Mesendoderm (in vitro differentiated cells): Measurements from ENCODE around the gene MPDU1.
A peak's percentile ranks its signal among the peaks of the same experiment; 100 is the strongest.

ENCODE experiments used
- DNase-seq: peaks from one replicate; pipeline ENCODE4 v3.0.0; 2013
- H2AK5ac ChIP-seq: 2 replicates; pipeline ENCODE4 v1.6.1; 2013; ENCODE audit warnings: low read length, inconsistent platforms
- H2BK120ac ChIP-seq: 2 replicates; pipeline ENCODE4 v1.6.1; 2013; ENCODE audit warnings: low read depth, mild to moderate bottlenecking, low read length, moderate library complexity, mixed read lengths
- H2BK15ac ChIP-seq: replicated peaks from 2 replicates; pipeline ENCODE4 v1.6.1; 2013; ENCODE audit warnings: low read depth, mild to moderate bottlenecking, moderate library complexity
- H2BK5ac ChIP-seq: 2 replicates; pipeline ENCODE4 v1.6.1; 2013; ENCODE audit warnings: low read length, inconsistent platforms
- H3K18ac ChIP-seq: 2 replicates; pipeline ENCODE4 v1.6.1; 2013; ENCODE audit warnings: mild to moderate bottlenecking, low read length, mixed read lengths
- H3K23ac ChIP-seq: one replicate; pipeline ENCODE4 v1.6.1; 2013; ENCODE audit warnings: low read length
- H3K27ac ChIP-seq: 2 replicates; pipeline ENCODE4 v1.5.1; 2013; ENCODE audit warnings: low read depth, mild to moderate bottlenecking, inconsistent platforms, low read length, moderate library complexity
- H3K27me3 ChIP-seq: 2 replicates; pipeline ENCODE4 v1.6.1; 2013; ENCODE audit warnings: low read length, control low read depth, mild to moderate bottlenecking, inconsistent platforms; ENCODE audit not compliant: insufficient read depth, poor library complexity
- H3K36me3 ChIP-seq: 2 replicates; pipeline ENCODE4 v1.6.1; 2013; ENCODE audit warnings: low read length, inconsistent platforms; ENCODE audit not compliant: control insufficient read depth, insufficient read depth
- H3K4ac ChIP-seq: one replicate; pipeline ENCODE4 v1.6.1; 2013; ENCODE audit warnings: low read depth, mild to moderate bottlenecking, low read length, moderate library complexity
- H3K4me1 ChIP-seq: 2 replicates; pipeline ENCODE4 v1.6.1; 2013; ENCODE audit warnings: low read depth, low read length, inconsistent platforms; ENCODE audit not compliant: control insufficient read depth
- H3K4me2 ChIP-seq: 2 replicates; pipeline ENCODE4 v1.6.1; 2013; ENCODE audit warnings: low read length
- H3K4me3 ChIP-seq: 2 replicates; pipeline ENCODE4 v1.5.1; 2013; ENCODE audit warnings: mild to moderate bottlenecking, low read length
- H3K56ac ChIP-seq: one replicate; pipeline ENCODE4 v1.6.1; 2013; ENCODE audit warnings: low read length
- H3K79me1 ChIP-seq: 2 replicates; pipeline ENCODE4 v1.6.1; 2013; ENCODE audit warnings: low read length, inconsistent platforms
- H3K79me2 ChIP-seq: 2 replicates; pipeline ENCODE4 v1.6.1; 2013; ENCODE audit warnings: mild to moderate bottlenecking, low read length; ENCODE audit not compliant: control insufficient read depth, insufficient read depth
- H3K9ac ChIP-seq: 2 replicates; pipeline ENCODE4 v1.6.1; 2013; ENCODE audit warnings: low read length, inconsistent platforms
- H4K5ac ChIP-seq: one replicate; pipeline ENCODE4 v1.6.1; 2013; ENCODE audit warnings: low read length
- H4K8ac ChIP-seq: one replicate; pipeline ENCODE4 v1.6.1; 2013; ENCODE audit warnings: low read depth, mild to moderate bottlenecking, control low read depth, low read length, moderate library complexity
- WGBS: extraction: QIAGEN DNeasy Blood & Tissue Kit; methylation state at CpG from one replicate; pipeline ENCODE4 v1.1.7; 2013; ENCODE audit warnings: low lambda C conversion rate, missing lambda C conversion rate; ENCODE audit not compliant: insufficient coverage; ENCODE audit errors: extremely low coverage; 5-methylcytosine and 5-hydroxymethylcytosine counted together

MPDU1 gene

GRCh38 chr17:7548585-7549400 is 34.9 kb upstream of the MPDU1 start, which contains the start of gene TNFSF12:
Gene TNFSF12 (plus strand): TSS chr17:7549058. CDS start chr17:7549154, 96 bp downstream.
- H3K4me3 ChIP-seq = peak within 1 kb of the TSS; percentile 61
- H2BK120ac ChIP-seq = no peak within 1 kb of the TSS
- no peak within 1 kb of the TSS for H2AK5ac ChIP-seq
- H3K4me1 ChIP-seq = no peaks in the 10 kb centered on the region
- no peak within 1 kb of the TSS for H3K4ac ChIP-seq
- H3K79me2 ChIP-seq = no peaks in the 10 kb centered on the region
- peak within 1 kb of the TSS; percentile 85 for H3K9ac ChIP-seq
- H3K18ac ChIP-seq = peak within 1 kb of the TSS; percentile 12
- H3K79me1 ChIP-seq = no peaks in the 10 kb centered on the region
- WGBS = no CpG with 5 or more reads among the region's 65 CpGs
- peak within 1 kb of the TSS; percentile 95 for H3K4me2 ChIP-seq
- no peak within 1 kb of the TSS for H2BK5ac ChIP-seq
- no peaks in the 10 kb centered on the region for H3K36me3 ChIP-seq
- peak; percentile 44 for DNase-seq
- no peaks in the 10 kb centered on the region for H3K27me3 ChIP-seq
- no peak within 1 kb of the TSS for H3K27ac ChIP-seq
- H2BK15ac ChIP-seq = no peak within 1 kb of the TSS
- no peak within 1 kb of the TSS for H4K5ac ChIP-seq
- no peak within 1 kb of the TSS for H4K8ac ChIP-seq
- peak within 1 kb of the TSS; percentile 80 for H3K23ac ChIP-seq
- peak within 1 kb of the TSS; percentile 95 for H3K56ac ChIP-seq

GRCh38 chr17:7549401-7550055 is 34.1 kb upstream of the MPDU1 start:
- H3K23ac ChIP-seq = no peak overlapping the region
- H3K79me1 ChIP-seq = no peaks in the 10 kb centered on the region
- H2BK5ac ChIP-seq = no peak overlapping the region
- no peak overlapping the region for H4K5ac ChIP-seq
- H2BK15ac ChIP-seq = no peak overlapping the region
- H3K4me1 ChIP-seq = no peaks in the 10 kb centered on the region
- H2BK120ac ChIP-seq = no peak overlapping the region
- no peaks in the 10 kb centered on the region for H3K36me3 ChIP-seq
- peak overlapping the region; percentile 51 for H3K9ac ChIP-seq
- no peak overlapping the region for H3K18ac ChIP-seq
- H3K4me2 ChIP-seq = no peak overlapping the region
- no peak overlapping the region for H3K4me3 ChIP-seq
- no CpG with 5 or more reads among the region's 20 CpGs for WGBS
- no peaks in the 10 kb centered on the region for H3K27me3 ChIP-seq
- no peak overlapping the region for H3K4ac ChIP-seq
- no peak overlapping the region for H2AK5ac ChIP-seq
- H3K79me2 ChIP-seq = no peaks in the 10 kb centered on the region
- H3K56ac ChIP-seq = peak overlapping the region; percentile 95
- no peak overlapping the region for H3K27ac ChIP-seq
- DNase-seq = no peak
- H4K8ac ChIP-seq = no peak overlapping the region

- Histone ChIP-seq H2BK120ac (no peak overlapping the region), H3K27ac (no peak overlapping the region), H3K4me3 (no peak overlapping the region), H2BK5ac (no peak overlapping the region), H3K27me3 (no peaks in the 10 kb centered on the region), H3K79me2 (no peaks in the 10 kb centered on the region), H3K4ac (no peak overlapping the region), H3K56ac (no peak overlapping the region), H3K36me3 (no peaks in the 10 kb centered on the region), H3K23ac (no peak overlapping the region), H3K9ac (no peak overlapping the region), H2AK5ac (no peak overlapping the region), H2BK15ac (no peak overlapping the region), H3K4me2 (no peak overlapping the region), H3K79me1 (no peaks in the 10 kb centered on the region), H3K18ac (no peak overlapping the region), H4K8ac (no peak overlapping the region), H4K5ac (no peak overlapping the region), H3K4me1 (no peaks in the 10 kb centered on the region)
- WGBS = no CpG with 5 or more reads among the region's 6 CpGs
- no peak for DNase-seq
These were observed 33.3 kb upstream of the MPDU1 start for GRCh38 chr17:7550344-7550743.

- WGBS = no CpG with 5 or more reads among the region's 4 CpGs
These were observed 32.3 kb upstream of the MPDU1 start for GRCh38 chr17:7551396-7551795.

GRCh38 chr17:7552621-7553051 is 31.0 kb upstream of the MPDU1 start:
- no peak for DNase-seq
- Histone ChIP-seq H3K4me1 (no peaks in the 10 kb centered on the region), H3K79me1 (no peaks in the 10 kb centered on the region)

More at GRCh38 chr17:7551396-7551795, 32.3 kb upstream of the MPDU1 start:
- Histone ChIP-seq H3K27me3 (no peaks in the 10 kb centered on the region), H3K79me2 (no peaks in the 10 kb centered on the region), H3K23ac (no peak overlapping the region), H2AK5ac (no peak overlapping the region), H2BK120ac (no peak overlapping the region), H3K4ac (no peak overlapping the region), H3K36me3 (no peaks in the 10 kb centered on the region), H3K4me2 (no peak overlapping the region), H3K18ac (no peak overlapping the region), H3K79me1 (no peaks in the 10 kb centered on the region), H2BK5ac (no peak overlapping the region), H3K4me1 (no peaks in the 10 kb centered on the region), H4K8ac (no peak overlapping the region), H3K27ac (no peak overlapping the region), H3K9ac (no peak overlapping the region), H3K56ac (no peak overlapping the region), H4K5ac (no peak overlapping the region), H2BK15ac (no peak overlapping the region), H3K4me3 (no peak overlapping the region)
- no peak for DNase-seq

More at GRCh38 chr17:7552621-7553051, 31.0 kb upstream of the MPDU1 start:
- no peaks in the 10 kb centered on the region for H3K79me2 ChIP-seq
- H3K27me3 ChIP-seq = no peaks in the 10 kb centered on the region
- no peak overlapping the region for H4K5ac ChIP-seq
- WGBS = no CpG with 5 or more reads among the region's 6 CpGs
- H2BK5ac ChIP-seq = no peak overlapping the region
- H3K9ac ChIP-seq = no peak overlapping the region
- no peak overlapping the region for H4K8ac ChIP-seq
- no peak overlapping the region for H2BK15ac ChIP-seq
- H3K56ac ChIP-seq = no peak overlapping the region
- no peak overlapping the region for H2BK120ac ChIP-seq
- no peaks in the 10 kb centered on the region for H3K36me3 ChIP-seq
- no peak overlapping the region for H3K4ac ChIP-seq
- no peak overlapping the region for H3K18ac ChIP-seq
- H3K27ac ChIP-seq = no peak overlapping the region
- no peak overlapping the region for H3K4me2 ChIP-seq
- no peak overlapping the region for H3K23ac ChIP-seq
- no peak overlapping the region for H2AK5ac ChIP-seq
- H3K4me3 ChIP-seq = no peak overlapping the region
